GM18502 (cell line): ENCODE data around the gene EXOC4.

Experiments
- ATAC-seq: cut with Tn5 transposase; IDR thresholded peaks from one replicate; pipeline ENCODE4 v1.9.1; 2021; ENCODE audit warnings: mild to moderate bottlenecking; ENCODE audit not compliant: unreplicated experiment, poor library complexity

Gene EXOC4

GRCh38 chr7:133358708-133359107 is 105.8 kb downstream of the EXOC4 start:
- no peak for ATAC-seq

- no peak for ATAC-seq
Measured at GRCh38 chr7:133359449-133359848, 106.6 kb downstream of the EXOC4 start.

- ATAC-seq: no peak
Measured at GRCh38 chr7:133360201-133360600, 107.3 kb downstream of the EXOC4 start.

GRCh38 chr7:133361806-133362205 is 108.9 kb downstream of the EXOC4 start:
- ATAC-seq: no peak

- no peak for ATAC-seq
Measured at GRCh38 chr7:133364959-133365690, 112.2 kb downstream of the EXOC4 start.

- no peak for ATAC-seq
Measured at GRCh38 chr7:133365917-133366316, 113.0 kb downstream of the EXOC4 start.

- ATAC-seq: no peak
Measured at GRCh38 chr7:133367561-133367960, 114.7 kb downstream of the EXOC4 start.

GRCh38 chr7:133369130-133369529 is 116.3 kb downstream of the EXOC4 start:
- ATAC-seq: no peak

- ATAC-seq: no peak
Measured at GRCh38 chr7:133371616-133372015, 118.7 kb downstream of the EXOC4 start.

GRCh38 chr7:133372337-133372736 is 119.5 kb downstream of the EXOC4 start:
- ATAC-seq: no peak

GRCh38 chr7:133376514-133376913 is 123.6 kb downstream of the EXOC4 start:
- ATAC-seq: no peak

GRCh38 chr7:133381965-133382364 is 129.1 kb downstream of the EXOC4 start:
- no peak for ATAC-seq

- no peak for ATAC-seq
Measured at GRCh38 chr7:133382775-133383559, 130.1 kb downstream of the EXOC4 start.

GRCh38 chr7:133386205-133386604 is 133.3 kb downstream of the EXOC4 start:
- ATAC-seq: no peak

- ATAC-seq: no peak
Measured at GRCh38 chr7:133389727-133390126, 136.8 kb downstream of the EXOC4 start.

- ATAC-seq: no peak
Measured at GRCh38 chr7:133391206-133391605, 138.3 kb downstream of the EXOC4 start.

- no peak for ATAC-seq
Measured at GRCh38 chr7:133394369-133394768, 141.5 kb downstream of the EXOC4 start.

GRCh38 chr7:133395551-133395950 is 142.7 kb downstream of the EXOC4 start:
- ATAC-seq: no peak

GRCh38 chr7:133398506-133398905 is 145.6 kb downstream of the EXOC4 start:
- ATAC-seq: no peak

GRCh38 chr7:133401225-133401624 is 148.3 kb downstream of the EXOC4 start:
- ATAC-seq: no peak

GRCh38 chr7:133408212-133408611 is 155.3 kb downstream of the EXOC4 start:
- ATAC-seq: no peak

GRCh38 chr7:133409421-133409820 is 156.5 kb downstream of the EXOC4 start:
- no peak for ATAC-seq
